Measurements from ENCODE around the gene CELF3. TPM values are rescaled to one million over a fixed set of nuclear protein-coding genes. Genes with fewer than 3 reads are reported as not detected.

CELF3 gene
- total RNA-seq, 4 donors from 2014 or later, result 1.2 TPM; not detected in 3

Small RNA genes lying within 50 kb of the gene (small RNA-seq; reads per million reads assigned to genes)
- not detected for gene RNU6-662P

Other genes starting within 250 kb of the CELF3 start
- gene CGN, start 205.4 kb downstream of the CELF3 start, total RNA-seq, result 1 to 10 TPM in 2 of 4 donors, under 1 TPM in 2; under 0.01 to 7.3 (median 0.85) TPM
- gene TUFT1, start 176.5 kb downstream of the CELF3 start, total RNA-seq, result 1 to 10 TPM in 3 of 4 donors, under 1 TPM in 1; 0.29 to 7.3 (median 5.0) TPM
- 10 to 100 TPM; 22.3 to 52.7 (median 42.4) TPM for gene SNX27, start 104.8 kb downstream of the CELF3 start, total RNA-seq
- gene RIIAD1, start 4.7 kb upstream of the CELF3 start, total RNA-seq, result 1 to 10 TPM in 2 of 4 donors, not detected in 2; 1.1 to 4.3 TPM
- 10 to 100 TPM; 54.1 to 88.9 (median 61.8) TPM for gene MRPL9, start 46.7 kb upstream of the CELF3 start, total RNA-seq
- 1 to 10 TPM in 2 of 4 donors, under 1 TPM in 2; 0.26 to 6.8 (median 1.8) TPM for gene TDRKH, start 73.7 kb upstream of the CELF3 start, total RNA-seq
- under 1 TPM in 1 of 4 donors, not detected in 3; 0.14 TPM for gene LINGO4, start 88.6 kb upstream of the CELF3 start, total RNA-seq
- 1 to 10 TPM in 2 of 4 donors, under 1 TPM in 2; 0.51 to 4.8 (median 2.1) TPM for gene RORC, start 115.0 kb upstream of the CELF3 start, total RNA-seq
- gene C2CD4D, start 123.0 kb upstream of the CELF3 start, total RNA-seq, result not detected
- not detected for gene THEM5, start 136.9 kb upstream of the CELF3 start, total RNA-seq
- 10 to 100 TPM; 11.5 to 56.4 (median 18.3) TPM for gene THEM4, start 192.7 kb upstream of the CELF3 start, total RNA-seq